K562 (cell line): ENCODE measurements around the gene CHGA. TPM values are rescaled to one million over a fixed set of nuclear protein-coding genes. Genes with fewer than 3 reads are reported as not detected.

ENCODE experiments used
- ATAC-seq: fragments of 200-7000 bp; cut with Tn5 transposase; 3 replicates; pipeline ENCODE4 v1.9.1; 2020; ENCODE audit warnings: moderate library complexity
- BruUV-seq: library from RNA; stranded (reverse); fragments of 400-500 nt; replicated peaks from 2 replicates; lab custom pipeline; 2021; lab: Mats Ljungman, UMichigan
- CTCF ChIA-PET: fragments of 300-600 bp; formaldehyde crosslinking; extraction: SDS; loops from one replicate; lab custom pipeline; 2021; ENCODE audit warnings: low intra/inter-chr PET ratio; lab: Yijun Ruan, JAX
- POLR2A ChIA-PET: fragments of 300-600, 350-650 bp; sonication (Branson Sonifier 250); formaldehyde crosslinking; extraction: SDS; loops from one replicate; lab custom pipeline; 2021; ENCODE audit warnings: antibody characterized with exemption, inconsistent platforms; lab: Yijun Ruan, JAX
- DNase-seq, 4 experiments: peaks; one replicate each; pipeline versions ENCODE4 v3.0.0 to v3.0.0-alpha.2; 2011 to 2018; ENCODE audit warnings: low spot score in 3 of 4, mixed read lengths in 3 of 4; ENCODE audit errors: extremely low read depth in 1 of 4
- FAIRE-seq: peaks from 2 replicates; lab custom pipeline; 2011; peaks lifted over from hg19 to GRCh38; lab: Jason Lieb, UNC
- H2AFZ ChIP-seq: 2 replicates; pipeline ENCODE4 v1.6.0; 2011; ENCODE audit warnings: low read depth, low read length, control low read depth, inconsistent platforms
- H3K27ac ChIP-seq: fragments of 200-600 bp; 3 replicates; pipeline ENCODE4 v1.8.0; 2011; ENCODE audit warnings: low read depth, mild to moderate bottlenecking, control low read depth, inconsistent platforms, low read length, moderate library complexity, mixed read lengths; ENCODE audit errors: extremely low read depth
- H3K27me3 ChIP-seq, 2 experiments: fragments of 300-600 bp in 1 of 2; 2 replicates in 1 of 2; 3 replicates in 1 of 2; pipeline versions ENCODE4 v1.6.0 to v1.8.0; 2011; ENCODE audit warnings: inconsistent platforms in 2 of 2, low read length in 2 of 2, mild to moderate bottlenecking in 1 of 2, mixed read lengths in 1 of 2, moderate library complexity in 1 of 2; ENCODE audit not compliant: control insufficient read depth in 2 of 2, insufficient read depth in 2 of 2
- H3K36me3 ChIP-seq: fragments of 300-600 bp; 3 replicates; pipeline ENCODE4 v1.8.0; 2011; ENCODE audit warnings: mild to moderate bottlenecking, low read length, inconsistent platforms; ENCODE audit not compliant: control insufficient read depth, insufficient read depth
- H3K4me1 ChIP-seq, 2 experiments: fragments of 200-600 bp in 1 of 2; replicated peaks in 1 of 2; 2 replicates in 1 of 2; 3 replicates in 1 of 2; pipeline versions ENCODE4 v1.5.1 to v1.8.0; 2011; ENCODE audit warnings: inconsistent platforms in 2 of 2, low read length in 2 of 2, mild to moderate bottlenecking in 1 of 2, mixed read lengths in 1 of 2, moderate library complexity in 1 of 2; ENCODE audit not compliant: control insufficient read depth in 2 of 2, insufficient read depth in 2 of 2
- H3K4me2 ChIP-seq: 2 replicates; pipeline ENCODE4 v1.6.1; 2011; ENCODE audit warnings: low read length, control low read depth, inconsistent platforms, mixed read lengths; ENCODE audit not compliant: insufficient read depth
- H3K4me3 ChIP-seq: fragments of 200-600 bp; sonication (generic), shearing (Covaris generic); 2 replicates; pipeline ENCODE4 v1.5.1; 2016; ENCODE audit warnings: control low read depth, inconsistent platforms
- H3K79me2 ChIP-seq: fragments of 200-600 bp; 3 replicates; pipeline ENCODE4 v1.8.0; 2011; ENCODE audit warnings: low read length, inconsistent platforms; ENCODE audit not compliant: control insufficient read depth, insufficient read depth
- H3K9ac ChIP-seq, 2 experiments: 2 replicates each; pipeline versions ENCODE4 v1.6.0 to v1.6.1; 2011; ENCODE audit warnings: low read depth in 2 of 2, low read length in 2 of 2, control low read depth in 1 of 2, inconsistent platforms in 1 of 2, mild to moderate bottlenecking in 1 of 2, mixed read lengths in 1 of 2; ENCODE audit not compliant: insufficient read depth in 1 of 2
- H3K9me1 ChIP-seq: one replicate; pipeline ENCODE4 v1.6.0; 2011; ENCODE audit warnings: inconsistent platforms, mild to moderate bottlenecking, low read length, moderate library complexity; ENCODE audit not compliant: control insufficient read depth, insufficient read depth
- H3K9me3 ChIP-seq: replicated peaks from 2 replicates; pipeline ENCODE4 v1.5.1; 2011; ENCODE audit warnings: low read depth, low read length, inconsistent platforms; ENCODE audit not compliant: control insufficient read depth, insufficient read depth
- H4K20me1 ChIP-seq: replicated peaks from 2 replicates; pipeline ENCODE4 v1.6.1; 2011; ENCODE audit warnings: low read length, inconsistent platforms, mixed read lengths; ENCODE audit not compliant: control insufficient read depth, insufficient read depth
- ADNP ChIP-seq: fragments of 200-800 bp; sonication (Bioruptor generic); IDR thresholded peaks from 2 replicates; pipeline ENCODE4 v1.6.1; 2016; ENCODE audit warnings: missing genetic modification characterization, missing compliant biosample characterization
- CAMTA2 ChIP-seq: fragments of 250-450 bp; sonication (Bioruptor Pico); conservative IDR thresholded peaks from 2 replicates; pipeline ENCODE4 v1.5.1; 2022
- DEAF1 ChIP-seq: fragments of 450-650 bp; formaldehyde crosslinking; IDR thresholded peaks from 2 replicates; pipeline ENCODE4 v1.4.0; 2020; ENCODE audit warnings: mild to moderate bottlenecking, moderate library complexity
- HSF4 ChIP-seq: fragments of 250-450 bp; sonication (Bioruptor Pico); IDR thresholded peaks from 2 replicates; pipeline ENCODE4 v2.1.2; 2022; ENCODE audit warnings: mild to moderate bottlenecking, moderate library complexity, borderline replicate concordance
- MYBL2 ChIP-seq, 2 experiments: fragments of 450-650 bp in 1 of 2; sonication (generic) in 1 of 2; formaldehyde crosslinking in 1 of 2; IDR thresholded peaks; 2 replicates each; pipeline versions ENCODE4 v1.6.1 to v1.8.1; 2017 to 2022; ENCODE audit warnings: borderline replicate concordance in 1 of 2, inconsistent platforms in 1 of 2, low read depth in 1 of 2, mild to moderate bottlenecking in 1 of 2, missing genetic modification reagents in 1 of 2, moderate library complexity in 1 of 2
- NCOA2 ChIP-seq, 2 experiments: fragments of 450-650 bp; IDR thresholded peaks; 2 replicates each; pipeline ENCODE4 v1.6.1; 2018; ENCODE audit warnings: mild to moderate bottlenecking in 2 of 2, moderate library complexity in 1 of 2; ENCODE audit not compliant: partially characterized antibody in 2 of 2
- NCOR1 ChIP-seq: fragments of 450-650 bp; IDR thresholded peaks from 2 replicates; pipeline ENCODE4 v1.6.1; 2016; ENCODE audit warnings: mild to moderate bottlenecking, moderate library complexity
- NFIC ChIP-seq: fragments of 450-650 bp; IDR thresholded peaks from 2 replicates; pipeline ENCODE4 v1.6.1; 2017; ENCODE audit warnings: mild to moderate bottlenecking, inconsistent platforms
- SMAD4 ChIP-seq: fragments of 250-450 bp; sonication (Bioruptor Pico); conservative IDR thresholded peaks from 2 replicates; pipeline ENCODE4 v1.8.0; 2021; ENCODE audit warnings: inconsistent platforms, mild to moderate bottlenecking, moderate library complexity
- SRSF7 ChIP-seq: fragments of 200-400 bp; formaldehyde crosslinking; optimal IDR thresholded peaks from 2 replicates; pipeline ENCODE3; 2017; ENCODE audit warnings: mild to moderate bottlenecking, low read depth, low read length
- TBP ChIP-seq: optimal IDR thresholded peaks from 2 replicates; pipeline ENCODE3; 2011; ENCODE audit warnings: low read depth, low read length, improper control_type of control experiment
- TFAM ChIP-seq: fragments of 250-450 bp; sonication (Bioruptor Pico); conservative IDR thresholded peaks from 2 replicates; pipeline ENCODE4 v1.5.0; 2021; ENCODE audit warnings: mild to moderate bottlenecking, moderate library complexity
- ZBED1 ChIP-seq: IDR thresholded peaks from 2 replicates; pipeline ENCODE4 v1.6.1; 2014
- ZNF696 ChIP-seq: fragments of 250-450 bp; sonication (Bioruptor Pico); conservative IDR thresholded peaks from 2 replicates; pipeline ENCODE4 v1.4.0; 2020; ENCODE audit warnings: mild to moderate bottlenecking, moderate library complexity
- ZNF75A ChIP-seq: fragments of 450-650 bp; formaldehyde crosslinking; IDR thresholded peaks from 2 replicates; pipeline ENCODE4 v1.4.0; 2020; ENCODE audit warnings: mild to moderate bottlenecking
- ZNF778 ChIP-seq: fragments of 450-650 bp; formaldehyde crosslinking; IDR thresholded peaks from 2 replicates; pipeline ENCODE4 v1.4.0; 2020; ENCODE audit warnings: mild to moderate bottlenecking, moderate library complexity
- WGBS: fragments of 100-300 bp; shearing (Covaris generic); methylation state at CpG from one replicate; pipeline ENCODE4 v1.1.6; 2016; ENCODE audit warnings: low coverage, mixed read lengths; ENCODE audit not compliant: insufficient coverage; ENCODE audit errors: missing lambda C conversion rate; 5-methylcytosine and 5-hydroxymethylcytosine counted together
- in situ Hi-C: fragments of 300-500 bp; cut with MboI; formaldehyde crosslinking; loops from 4 replicates; pipeline ENCODE4 v1.15.0; 2018; ENCODE audit warnings: inconsistent platforms, mixed read lengths
- intact Hi-C: fragments of 100-400 bp; cut with micrococcal nuclease; formaldehyde crosslinking; loops from 2 replicates; pipeline ENCODE4 v1.14.2; 2022
- polyA plus RNA-seq, 8 experiments: library from polyadenylated mRNA; depleted of rRNA in 4 of 8; stranded (reverse) in 5 of 8; unstranded in 3 of 8; fragments of >200 nt; fragmentation: Nextera tagmentation in 2 of 8; fragmentation: Illumina TruSeq in 1 of 8; extraction: Ambion mirVana in 2 of 8; extraction: Trizol in 1 of 8; gene quantifications; 2 replicates each; pipeline versions ENCODE4 v1.2.1 to v1.2.3, GENCODE V29; 2011 to 2014; ENCODE audit warnings: inconsistent platforms in 1 of 8, missing spikeins in 1 of 8
- total RNA-seq, 7 experiments: library from RNA; depleted of rRNA in 6 of 7; stranded (reverse); fragments of >200 nt in 6 of 7; fragmentation: Illumina TruSeq in 2 of 7; extraction: Trizol in 2 of 7; gene quantifications; 2 replicates each; pipeline versions ENCODE4 v1.2.1 to v1.2.3, GENCODE V29; 2011 to 2021; ENCODE audit warnings: low replicate concordance in 1 of 7
- TF ChIP-seq, protein P1 (sequence below): fragments of 450-650 bp; formaldehyde crosslinking; IDR thresholded peaks from 2 replicates; pipeline ENCODE4 v1.4.0; 2020; ENCODE audit warnings: mild to moderate bottlenecking, moderate library complexity
- TF ChIP-seq, protein P2 (sequence below), 2 experiments: fragments of 450-650 bp; conservative IDR thresholded peaks; 2 replicates each; pipeline ENCODE4 v1.6.1; 2017; ENCODE audit warnings: mild to moderate bottlenecking in 2 of 2, moderate library complexity in 2 of 2

The CHGA gene
- total and polyA plus RNA-seq, 9 of the 15 experiments (the other 6 are each of a cell fraction or from before 2014, with no cell fraction given) = not detected

GRCh38 chr14:92978229-92979021 is 55.5 kb downstream of the CHGA start (continued):
- TF ChIP-seq SMAD4 (no peak), SRSF7 (no peak), DEAF1 (CRISPR knock-in tag) (no peak), CAMTA2 (CRISPR knock-in tag) (no peak)

- Histone ChIP-seq H3K9me1 (no peaks in the 10 kb centered on the region), H3K9ac (no peak overlapping the region), H4K20me1 (no peaks in the 10 kb centered on the region), H3K27ac (no peak overlapping the region), H3K27me3 (no peaks in the 10 kb centered on the region), H3K4me3 (no peak overlapping the region), H3K4me1 (no peaks in the 10 kb centered on the region), H3K36me3 (peaks cover 4% of the 10 kb centered on the region; the same call in 1 of the 3 replicates), H2AFZ (no peak overlapping the region), H3K4me2 (no peak overlapping the region), H3K79me2 (no peaks in the 10 kb centered on the region), H3K9me3 (no peaks in the 10 kb centered on the region)
- CTCF ChIA-PET = no interaction called here
- intact Hi-C loops = no loop called here
- POLR2A ChIA-PET = no interaction called here
- 71% methylated on average over 2 of the region's 4 CpGs for WGBS
- ATAC-seq = no peak
- no TSS peak for BruUV-seq
- in situ Hi-C loops = no loop called here
- no peak for FAIRE-seq
- DNase-seq = no peak
- TF ChIP-seq TFAM (CRISPR knock-in tag) (no peak), ZNF778 (CRISPR knock-in tag) (no peak), MYBL2 (IDR thresholded peaks at IDR 0.05; ENCODE audit: low read depth) (no peak), MYBL2 (CRISPR knock-in tag; IDR thresholded peaks at IDR 0.05; ENCODE audit: borderline replicate concordance) (no peak), ZNF75A (CRISPR knock-in tag) (no peak), NFIC (no peak), HSF4 (no peak), NCOR1 (no peak), ZNF696 (CRISPR knock-in tag) (no peak), TBP (no peak), NCOA2 (IDR thresholded peaks at IDR 0.05; ENCODE audit: partially characterized antibody in 2 of 2) (no peak), ADNP (tag) (no peak), ZBED1 (no peak)
- TF ChIP-seq, protein P1, sequence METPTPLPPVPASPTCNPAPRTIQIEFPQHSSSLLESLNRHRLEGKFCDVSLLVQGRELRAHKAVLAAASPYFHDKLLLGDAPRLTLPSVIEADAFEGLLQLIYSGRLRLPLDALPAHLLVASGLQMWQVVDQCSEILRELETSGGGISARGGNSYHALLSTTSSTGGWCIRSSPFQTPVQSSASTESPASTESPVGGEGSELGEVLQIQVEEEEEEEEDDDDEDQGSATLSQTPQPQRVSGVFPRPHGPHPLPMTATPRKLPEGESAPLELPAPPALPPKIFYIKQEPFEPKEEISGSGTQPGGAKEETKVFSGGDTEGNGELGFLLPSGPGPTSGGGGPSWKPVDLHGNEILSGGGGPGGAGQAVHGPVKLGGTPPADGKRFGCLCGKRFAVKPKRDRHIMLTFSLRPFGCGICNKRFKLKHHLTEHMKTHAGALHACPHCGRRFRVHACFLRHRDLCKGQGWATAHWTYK (CRISPR knock-in tag) = no peak
- TF ChIP-seq, protein P2, sequence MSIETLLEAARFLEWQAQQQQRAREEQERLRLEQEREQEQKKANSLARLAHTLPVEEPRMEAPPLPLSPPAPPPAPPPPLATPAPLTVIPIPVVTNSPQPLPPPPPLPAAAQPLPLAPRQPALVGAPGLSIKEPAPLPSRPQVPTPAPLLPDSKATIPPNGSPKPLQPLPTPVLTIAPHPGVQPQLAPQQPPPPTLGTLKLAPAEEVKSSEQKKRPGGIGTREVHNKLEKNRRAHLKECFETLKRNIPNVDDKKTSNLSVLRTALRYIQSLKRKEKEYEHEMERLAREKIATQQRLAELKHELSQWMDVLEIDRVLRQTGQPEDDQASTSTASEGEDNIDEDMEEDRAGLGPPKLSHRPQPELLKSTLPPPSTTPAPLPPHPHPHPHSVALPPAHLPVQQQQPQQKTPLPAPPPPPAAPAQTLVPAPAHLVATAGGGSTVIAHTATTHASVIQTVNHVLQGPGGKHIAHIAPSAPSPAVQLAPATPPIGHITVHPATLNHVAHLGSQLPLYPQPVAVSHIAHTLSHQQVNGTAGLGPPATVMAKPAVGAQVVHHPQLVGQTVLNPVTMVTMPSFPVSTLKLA (conservative IDR thresholded peaks at IDR 0.05) = no peak
These were observed 57.9 kb downstream of the CHGA start for GRCh38 chr14:92980866-92981265.
